Measurements from ENCODE around the gene PKMYT1. TPM values are rescaled to one million over a fixed set of nuclear protein-coding genes. Genes with fewer than 3 reads are reported as not detected.
A peak's percentile ranks its signal among the peaks of the same experiment; 100 is the strongest.

The PKMYT1 gene
- total RNA-seq, 1 donor from 2014 or later = 4.3 TPM

DNA sequence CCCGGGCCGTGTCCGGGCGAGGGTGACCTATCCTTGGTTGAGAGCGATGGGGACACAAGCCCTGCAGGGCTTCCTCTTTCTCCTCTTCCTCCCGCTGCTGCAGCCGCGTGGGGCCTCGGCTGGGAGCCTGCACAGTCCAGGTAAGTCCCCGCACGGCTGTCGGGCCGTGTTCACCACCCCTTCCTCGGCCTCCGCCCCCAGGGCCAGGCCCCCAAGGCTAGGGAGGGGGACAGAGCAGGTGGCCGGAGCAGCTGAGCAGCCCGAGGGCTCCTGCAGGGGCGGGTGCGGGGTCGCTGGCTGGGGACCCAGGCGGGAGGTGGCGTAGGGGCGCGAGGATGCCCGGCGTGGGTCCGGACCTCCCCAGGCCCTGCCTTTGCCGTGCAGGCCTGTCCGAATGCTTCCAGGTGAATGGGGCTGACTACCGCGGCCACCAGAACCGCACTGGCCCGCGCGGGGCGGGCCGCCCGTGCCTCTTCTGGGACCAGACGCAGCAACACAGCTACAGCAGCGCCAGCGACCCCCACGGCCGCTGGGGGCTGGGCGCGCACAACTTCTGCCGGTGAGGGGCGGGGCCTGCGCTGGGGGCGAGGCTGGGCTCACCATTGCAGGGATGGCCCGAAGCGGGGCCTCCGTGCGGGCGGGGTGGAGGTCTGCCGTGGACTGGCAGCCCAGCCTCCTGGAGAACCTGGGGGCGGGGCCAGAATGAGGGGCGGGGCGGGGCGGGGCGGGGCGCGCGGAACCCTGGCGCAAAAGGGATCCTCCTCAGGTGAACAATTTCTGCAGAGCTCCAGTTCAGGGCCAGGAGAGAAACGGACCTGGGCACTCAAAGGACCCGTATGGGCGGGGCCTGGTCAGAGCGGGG, 15.5 kb downstream of the PKMYT1 start:
- ATAC-seq (ENCODE audit: low read depth) = peak; percentile 32
- CTCF ChIA-PET = interaction anchor here (1.0 to 1.1 kb wide), 2 partner anchors 39 to 96 kb away, joined by 3 read pairs; no protein-coding TSS in a partner anchor
- Mint-ChIP-seq H3K27me3 (peaks cover 15% of the 10 kb centered on the region), H3K9me3 (no peaks in the 10 kb centered on the region), H3K4me1 (peaks cover 38% of the 10 kb centered on the region), H3K4me3 (peak overlapping the region; percentile 80), H3K27ac (peak overlapping the region; percentile 41), H3K36me3 (ENCODE audit: low read depth) (no peaks in the 10 kb centered on the region)
- intact Hi-C loops (cut with micrococcal nuclease) = loop anchor here (5.0 kb wide), 1 partner anchor 37 kb away; no protein-coding TSS in a partner anchor
- TF ChIP-seq, protein P1, sequence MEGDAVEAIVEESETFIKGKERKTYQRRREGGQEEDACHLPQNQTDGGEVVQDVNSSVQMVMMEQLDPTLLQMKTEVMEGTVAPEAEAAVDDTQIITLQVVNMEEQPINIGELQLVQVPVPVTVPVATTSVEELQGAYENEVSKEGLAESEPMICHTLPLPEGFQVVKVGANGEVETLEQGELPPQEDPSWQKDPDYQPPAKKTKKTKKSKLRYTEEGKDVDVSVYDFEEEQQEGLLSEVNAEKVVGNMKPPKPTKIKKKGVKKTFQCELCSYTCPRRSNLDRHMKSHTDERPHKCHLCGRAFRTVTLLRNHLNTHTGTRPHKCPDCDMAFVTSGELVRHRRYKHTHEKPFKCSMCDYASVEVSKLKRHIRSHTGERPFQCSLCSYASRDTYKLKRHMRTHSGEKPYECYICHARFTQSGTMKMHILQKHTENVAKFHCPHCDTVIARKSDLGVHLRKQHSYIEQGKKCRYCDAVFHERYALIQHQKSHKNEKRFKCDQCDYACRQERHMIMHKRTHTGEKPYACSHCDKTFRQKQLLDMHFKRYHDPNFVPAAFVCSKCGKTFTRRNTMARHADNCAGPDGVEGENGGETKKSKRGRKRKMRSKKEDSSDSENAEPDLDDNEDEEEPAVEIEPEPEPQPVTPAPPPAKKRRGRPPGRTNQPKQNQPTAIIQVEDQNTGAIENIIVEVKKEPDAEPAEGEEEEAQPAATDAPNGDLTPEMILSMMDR (IDR thresholded peaks at IDR 0.05) = no peak
- POLR2A ChIA-PET = interaction anchor here (1.2 kb wide), 1 partner anchor 16 kb away, joined by 4 read pairs; no protein-coding TSS in a partner anchor
- peak; percentile 50 for DNase-seq

GRCh38 chr16:2963723-2964474, 16.3 kb downstream of the PKMYT1 start, which contains the start of gene KREMEN2:
Gene KREMEN2 (plus strand): TSS chr16:2964275. CDS start chr16:2964521, 246 bp downstream.
- H3K27me3 Mint-ChIP-seq = peaks cover 20% of the 10 kb centered on the region
- peak within 1 kb of the TSS; percentile 41 for H3K27ac Mint-ChIP-seq
- no peaks in the 10 kb centered on the region for H3K9me3 Mint-ChIP-seq
- no peaks in the 10 kb centered on the region for H3K36me3 Mint-ChIP-seq (ENCODE audit: low read depth)
- DNase-seq (peak; percentile 46), ATAC-seq (ENCODE audit: low read depth) (peak; percentile 6)
- ChIA-PET POLR2A (interaction anchor here (0.6 to 1.2 kb wide), 3 partner anchors 17 to 1000 kb away, joined by 3 to 13 read pairs (median 4); partner anchors contain the start of gene RPS2), CTCF (interaction anchor here (1.2 kb wide), 1 partner anchor 37 kb away, joined by 4 read pairs; no protein-coding TSS in a partner anchor)
- intact Hi-C loops (cut with micrococcal nuclease) = loop anchor here (5.0 kb wide), 1 partner anchor 37 kb away; no protein-coding TSS in a partner anchor
- H3K4me1 Mint-ChIP-seq = peaks cover 38% of the 10 kb centered on the region
- TF ChIP-seq, protein P1 (IDR thresholded peaks at IDR 0.05) = no peak
- H3K4me3 Mint-ChIP-seq = peak within 1 kb of the TSS; percentile 80

- peaks cover 31% of the 10 kb centered on the region for H3K4me1 Mint-ChIP-seq
- ChIA-PET POLR2A (interaction anchor here (0.8 to 1.2 kb wide), 2 partner anchors 18 to 999 kb away, joined by 3 to 4 read pairs; partner anchors contain the start of gene RPS2), CTCF (interaction anchor here (1.2 kb wide), 1 partner anchor 36 kb away, joined by 4 read pairs; no protein-coding TSS in a partner anchor)
- no peaks in the 10 kb centered on the region for H3K36me3 Mint-ChIP-seq (ENCODE audit: low read depth)
- no peak overlapping the region for H3K27ac Mint-ChIP-seq
- peak; percentile 26 for ATAC-seq (ENCODE audit: low read depth)
- H3K27me3 Mint-ChIP-seq = peaks cover 18% of the 10 kb centered on the region
- H3K9me3 Mint-ChIP-seq = no peaks in the 10 kb centered on the region
- intact Hi-C loops (cut with micrococcal nuclease) = loop anchor here (5.0 kb wide), 1 partner anchor 36 kb away; no protein-coding TSS in a partner anchor
- TF ChIP-seq, protein P1 (IDR thresholded peaks at IDR 0.05) = no peak
- DNase-seq = no peak
- peak overlapping the region; percentile 80 for H3K4me3 Mint-ChIP-seq
Observed at GRCh38 chr16:2963074-2963722, 17.0 kb downstream of the PKMYT1 start.

GRCh38 chr16:2962334-2963073, 17.7 kb downstream of the PKMYT1 start:
- Mint-ChIP-seq H3K4me3 (peak overlapping the region; percentile 60), H3K27ac (no peak overlapping the region), H3K36me3 (ENCODE audit: low read depth) (no peaks in the 10 kb centered on the region), H3K27me3 (peaks cover 14% of the 10 kb centered on the region), H3K9me3 (no peaks in the 10 kb centered on the region), H3K4me1 (peaks cover 27% of the 10 kb centered on the region)
- intact Hi-C loops (cut with micrococcal nuclease) = loop anchor here (5.0 kb wide), 1 partner anchor 35 kb away; no protein-coding TSS in a partner anchor
- ATAC-seq (ENCODE audit: low read depth) (no peak), DNase-seq (no peak)
- TF ChIP-seq, protein P1 (IDR thresholded peaks at IDR 0.05) = no peak
- ChIA-PET CTCF (no interaction called here), POLR2A (no interaction called here)

All from activated B cell treated with CpG ODN at 0.5 μM for 24 hours (primary cell).